Panc1 (cell line): ENCODE data around the gene NTM.

Experiments used
- POLR2AphosphoS5 ChIP-seq: IDR thresholded peaks from 2 replicates; pipeline ENCODE4 v1.6.1; 2012; ENCODE audit warnings: mild to moderate bottlenecking, low read depth, low read length, moderate library complexity
- TCF7L2 ChIP-seq: IDR thresholded peaks from 2 replicates; pipeline ENCODE4 v1.6.1; 2011; ENCODE audit warnings: mild to moderate bottlenecking, low read depth, low read length, inconsistent platforms
- TF ChIP-seq, protein P1 (sequence below): fragments of 450-650 bp; IDR thresholded peaks from 2 replicates; pipeline ENCODE4 v1.5.1; 2017; ENCODE audit warnings: mild to moderate bottlenecking

DNA sequence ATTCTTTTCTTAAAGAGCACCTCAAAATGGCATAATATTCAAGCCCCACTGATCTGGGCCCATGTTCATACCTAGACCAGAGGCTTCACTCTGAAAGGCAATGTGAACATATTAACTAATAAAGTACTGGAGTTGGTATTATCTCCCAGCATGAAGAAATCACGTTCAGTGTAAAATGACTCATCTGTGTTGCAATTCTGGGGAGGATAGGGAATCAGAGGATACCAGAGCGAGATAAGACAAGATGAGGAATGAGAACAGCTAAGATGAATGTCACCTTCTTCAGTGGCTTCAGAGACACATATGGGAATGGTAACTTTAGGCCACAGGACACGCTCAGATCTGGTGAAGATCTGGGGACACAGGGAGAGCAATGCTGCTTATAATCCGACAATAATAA lies 121.1 kb downstream of the NTM start:
- TF ChIP-seq, protein P1, sequence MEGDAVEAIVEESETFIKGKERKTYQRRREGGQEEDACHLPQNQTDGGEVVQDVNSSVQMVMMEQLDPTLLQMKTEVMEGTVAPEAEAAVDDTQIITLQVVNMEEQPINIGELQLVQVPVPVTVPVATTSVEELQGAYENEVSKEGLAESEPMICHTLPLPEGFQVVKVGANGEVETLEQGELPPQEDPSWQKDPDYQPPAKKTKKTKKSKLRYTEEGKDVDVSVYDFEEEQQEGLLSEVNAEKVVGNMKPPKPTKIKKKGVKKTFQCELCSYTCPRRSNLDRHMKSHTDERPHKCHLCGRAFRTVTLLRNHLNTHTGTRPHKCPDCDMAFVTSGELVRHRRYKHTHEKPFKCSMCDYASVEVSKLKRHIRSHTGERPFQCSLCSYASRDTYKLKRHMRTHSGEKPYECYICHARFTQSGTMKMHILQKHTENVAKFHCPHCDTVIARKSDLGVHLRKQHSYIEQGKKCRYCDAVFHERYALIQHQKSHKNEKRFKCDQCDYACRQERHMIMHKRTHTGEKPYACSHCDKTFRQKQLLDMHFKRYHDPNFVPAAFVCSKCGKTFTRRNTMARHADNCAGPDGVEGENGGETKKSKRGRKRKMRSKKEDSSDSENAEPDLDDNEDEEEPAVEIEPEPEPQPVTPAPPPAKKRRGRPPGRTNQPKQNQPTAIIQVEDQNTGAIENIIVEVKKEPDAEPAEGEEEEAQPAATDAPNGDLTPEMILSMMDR = no peak
- TF ChIP-seq TCF7L2 (no peak), POLR2AphosphoS5 (no peak)
